ENCODE measurements around the gene NEDD1. TPM values are rescaled to one million over a fixed set of nuclear protein-coding genes. Genes with fewer than 3 reads are reported as not detected.

NEDD1 gene
- total and polyA plus RNA-seq, 7 donors: 7.4 to 27.4 (median 13.5) TPM

DNA sequence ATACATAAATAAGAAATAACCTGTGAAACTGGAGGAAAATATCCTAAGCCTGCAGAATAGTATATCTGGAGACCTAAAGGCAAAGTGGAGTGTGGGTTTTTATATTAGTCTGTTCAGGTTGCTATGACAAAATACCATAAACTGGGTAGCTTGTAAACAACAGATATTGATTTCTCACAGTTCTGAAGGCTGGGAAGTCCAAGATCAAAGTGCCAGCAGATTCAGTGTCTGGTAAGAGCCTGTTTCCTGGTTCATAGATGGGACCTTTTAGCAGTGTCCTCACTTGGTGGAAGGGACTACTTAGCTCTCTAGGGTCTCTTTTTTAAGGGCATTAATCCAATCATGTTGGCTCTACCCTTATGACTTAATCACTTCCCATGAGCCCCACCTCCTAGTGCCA, 25.4 kb upstream of the NEDD1 start:
- intact Hi-C loops (cut with DNase I): no loop called here
- H3K27me3 ChIP-seq (ENCODE audit: insufficient read depth in 3 of 3, low read length in 2 of 3): peaks cover 0 to 3% (median 0%) of the 10 kb centered on the region in 3 donors
- H3K27ac ChIP-seq: no peak overlapping the region
- TF ChIP-seq, protein P1, sequence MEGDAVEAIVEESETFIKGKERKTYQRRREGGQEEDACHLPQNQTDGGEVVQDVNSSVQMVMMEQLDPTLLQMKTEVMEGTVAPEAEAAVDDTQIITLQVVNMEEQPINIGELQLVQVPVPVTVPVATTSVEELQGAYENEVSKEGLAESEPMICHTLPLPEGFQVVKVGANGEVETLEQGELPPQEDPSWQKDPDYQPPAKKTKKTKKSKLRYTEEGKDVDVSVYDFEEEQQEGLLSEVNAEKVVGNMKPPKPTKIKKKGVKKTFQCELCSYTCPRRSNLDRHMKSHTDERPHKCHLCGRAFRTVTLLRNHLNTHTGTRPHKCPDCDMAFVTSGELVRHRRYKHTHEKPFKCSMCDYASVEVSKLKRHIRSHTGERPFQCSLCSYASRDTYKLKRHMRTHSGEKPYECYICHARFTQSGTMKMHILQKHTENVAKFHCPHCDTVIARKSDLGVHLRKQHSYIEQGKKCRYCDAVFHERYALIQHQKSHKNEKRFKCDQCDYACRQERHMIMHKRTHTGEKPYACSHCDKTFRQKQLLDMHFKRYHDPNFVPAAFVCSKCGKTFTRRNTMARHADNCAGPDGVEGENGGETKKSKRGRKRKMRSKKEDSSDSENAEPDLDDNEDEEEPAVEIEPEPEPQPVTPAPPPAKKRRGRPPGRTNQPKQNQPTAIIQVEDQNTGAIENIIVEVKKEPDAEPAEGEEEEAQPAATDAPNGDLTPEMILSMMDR (IDR thresholded peaks at IDR 0.05): no peak
- no peak for ATAC-seq
- no peak overlapping the region for H3K4me3 ChIP-seq
- H3K36me3 ChIP-seq (ENCODE audit: insufficient read depth in 1 of 2, low read depth in 1 of 2): no peaks in the 10 kb centered on the region
- no peaks in the 10 kb centered on the region for H3K4me1 ChIP-seq
- no peak for DNase-seq
- no peaks in the 10 kb centered on the region for H3K9me3 ChIP-seq

DNA sequence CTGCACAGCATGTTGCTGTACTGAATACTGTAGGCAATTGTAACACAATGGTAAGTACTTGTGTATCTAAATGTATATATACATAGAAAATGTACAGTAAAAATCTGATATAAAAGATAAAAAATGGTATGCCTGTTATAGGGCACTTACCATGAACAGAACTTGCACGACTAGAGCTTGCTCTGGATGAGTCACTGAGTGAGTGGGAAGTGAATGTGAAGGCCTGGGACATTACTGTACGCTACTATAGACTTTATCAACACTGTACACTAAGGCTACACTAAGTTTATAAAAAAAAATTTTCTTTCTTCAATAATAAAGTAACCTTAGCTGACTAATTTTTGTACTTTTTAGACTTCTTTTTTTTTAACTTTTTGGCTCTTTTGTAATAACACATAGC, 24.2 kb upstream of the NEDD1 start:
- H3K9me3 ChIP-seq: no peaks in the 10 kb centered on the region
- ATAC-seq: no peak
- TF ChIP-seq, protein P1 (IDR thresholded peaks at IDR 0.05): no peak
- H3K36me3 ChIP-seq (ENCODE audit: insufficient read depth in 1 of 2, low read depth in 1 of 2): no peaks in the 10 kb centered on the region
- DNase-seq: no peak
- intact Hi-C loops (cut with DNase I): no loop called here
- no peak overlapping the region for H3K4me3 ChIP-seq
- H3K4me1 ChIP-seq: no peaks in the 10 kb centered on the region
- WGBS, 3 donors: 68 to 75% (median 72%) methylated on average over 2 of the region's 2 CpGs
- H3K27ac ChIP-seq: no peak overlapping the region
- peaks cover 0 to 3% (median 0%) of the 10 kb centered on the region in 3 donors for H3K27me3 ChIP-seq (ENCODE audit: insufficient read depth in 3 of 3, low read length in 2 of 3)

DNA sequence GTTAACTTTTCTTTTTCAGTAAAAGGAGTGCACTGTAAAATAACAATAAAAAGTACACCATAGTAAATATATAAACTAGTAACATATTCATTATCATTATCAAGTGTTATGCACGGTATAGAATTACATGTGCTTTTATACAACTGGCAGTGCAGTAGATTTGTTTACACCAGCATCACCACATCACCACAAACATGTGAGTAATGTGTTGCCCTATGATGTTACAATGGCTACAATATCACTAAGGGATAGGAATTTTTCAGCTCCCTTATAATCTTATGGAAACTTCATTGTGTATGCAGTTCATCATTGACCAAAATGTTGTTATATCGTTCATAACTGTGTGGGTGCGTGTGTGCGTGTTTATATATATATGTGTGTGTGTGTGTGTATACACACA, 23.5 kb upstream of the NEDD1 start:
- Histone ChIP-seq H3K9me3 (no peaks in the 10 kb centered on the region), H3K36me3 (ENCODE audit: insufficient read depth in 1 of 2, low read depth in 1 of 2) (no peaks in the 10 kb centered on the region), H3K4me3 (no peak overlapping the region), H3K27ac (no peak overlapping the region), H3K27me3 (ENCODE audit: insufficient read depth in 3 of 3, low read length in 2 of 3) (peaks cover 0 to 1% (median 0%) of the 10 kb centered on the region in 3 donors), H3K4me1 (no peaks in the 10 kb centered on the region)
- WGBS, 3 donors: 94 to 96% (median 94%) methylated on average over 4 of the region's 4 CpGs
- intact Hi-C loops (cut with DNase I): no loop called here
- TF ChIP-seq, protein P1 (IDR thresholded peaks at IDR 0.05): no peak
- no peak for DNase-seq
- no peak for ATAC-seq

DNA sequence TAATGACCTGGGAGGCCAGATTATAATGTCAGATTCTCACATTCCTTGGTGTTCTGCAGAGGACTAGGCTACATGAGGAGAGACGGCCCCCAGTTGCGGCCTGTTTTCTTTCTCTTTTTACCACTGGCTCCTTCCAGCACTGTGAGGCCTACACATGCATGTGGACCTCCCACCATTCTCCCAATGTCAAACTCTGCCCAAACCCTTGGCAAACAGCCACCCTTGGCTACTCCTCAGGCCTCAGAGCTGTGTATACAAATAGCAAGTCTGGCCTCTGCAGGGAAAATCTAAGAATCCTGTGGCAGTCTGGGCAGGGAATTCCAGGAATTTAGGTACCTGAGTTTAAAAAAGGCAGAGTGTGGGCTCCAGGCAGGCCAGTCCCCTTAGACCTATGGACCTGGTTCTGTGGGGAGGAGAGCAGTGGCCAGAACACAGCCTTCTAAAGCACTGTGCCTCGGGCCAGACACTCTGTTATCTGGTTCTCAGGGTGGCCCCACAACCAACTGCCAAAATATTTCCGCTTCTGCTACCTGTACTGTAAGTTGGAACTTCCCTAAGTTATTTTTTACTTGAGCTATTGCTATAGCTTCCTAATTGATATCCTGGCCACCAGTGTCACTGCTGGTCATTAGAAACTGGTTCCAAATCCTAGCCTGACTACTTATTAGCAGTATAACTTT, 19.9 kb upstream of the NEDD1 start:
- Histone ChIP-seq H3K9me3 (no peaks in the 10 kb centered on the region), H3K36me3 (ENCODE audit: insufficient read depth in 1 of 2, low read depth in 1 of 2) (no peaks in the 10 kb centered on the region), H3K27me3 (ENCODE audit: insufficient read depth in 3 of 3, low read length in 2 of 3) (peaks cover 0 to 3% (median 0%) of the 10 kb centered on the region in 3 donors), H3K4me3 (no peak overlapping the region), H3K27ac (no peak overlapping the region), H3K4me1 (no peaks in the 10 kb centered on the region)
- intact Hi-C loops (cut with DNase I): no loop called here
- ATAC-seq (no peak), DNase-seq (no peak)
- 71 to 73% (median 73%) methylated on average over 4 of the region's 4 CpGs for WGBS, 3 donors
- TF ChIP-seq, protein P1 (IDR thresholded peaks at IDR 0.05): no peak
